HCT116 (cell line): ENCODE measurements around the gene ANKZF1. TPM values are rescaled to one million over a fixed set of nuclear protein-coding genes. Genes with fewer than 3 reads are reported as not detected.

Experiments used
- ATAC-seq: fragments of 200-7000 bp; cut with Tn5 transposase; 2 replicates; pipeline ENCODE4 v1.9.1; 2020; ENCODE audit warnings: mild to moderate bottlenecking, moderate library complexity
- BruUV-seq: library from RNA; stranded (reverse); fragments of 400-500 nt; replicated peaks from 2 replicates; lab custom pipeline; 2021; lab: Mats Ljungman, UMichigan
- CTCF ChIA-PET: fragments of 300-600 bp; sonication (Branson Sonifier 250); formaldehyde crosslinking; loops from one replicate; lab custom pipeline; 2021; ENCODE audit warnings: antibody characterized with exemption; lab: Charles Lee
- POLR2A ChIA-PET: fragments of 300-600, 350-600 bp; sonication (Branson Sonifier 250); formaldehyde crosslinking; loops from one replicate; lab custom pipeline; 2021; ENCODE audit warnings: antibody characterized with exemption; lab: Charles Lee
- RAD21 ChIA-PET, 2 experiments: fragments of 300-600 bp; sonication (Branson Sonifier 250); formaldehyde crosslinking; loops; one replicate each; lab custom pipeline; 2023; ENCODE audit warnings: low total read pairs in 2 of 2; ENCODE audit not compliant: uncharacterized antibody in 2 of 2, unreplicated experiment in 2 of 2, low non-redundant PET in 1 of 2; lab: Charles Lee
- DNase-seq: peaks from one replicate; pipeline ENCODE4 v3.0.0-alpha.2; 2010; ENCODE audit warnings: low read depth, low spot score
- H2AFZ ChIP-seq: fragments of 200-600 bp; shearing (Covaris generic), sonication (generic); 2 replicates; pipeline ENCODE4 v1.6.1; 2017; ENCODE audit warnings: low read depth, mixed run types, mixed read lengths, antibody characterized with exemption, low read length; ENCODE audit not compliant: poor library complexity, severe bottlenecking
- H3K27ac ChIP-seq: 2 replicates; pipeline ENCODE4 v1.5.1; 2012; ENCODE audit warnings: low read depth, low read length
- H3K27me3 ChIP-seq: fragments of 200-600 bp; sonication (generic); 2 replicates; pipeline ENCODE4 v1.6.1; 2016; ENCODE audit warnings: mixed run types, low read length, mixed read lengths; ENCODE audit not compliant: insufficient read depth
- H3K36me3 ChIP-seq, 2 experiments: fragments of 200-500 bp in 1 of 2; fragments of 200-600 bp in 1 of 2; sonication (Bioruptor generic) in 1 of 2; sonication (generic) in 1 of 2; 2 replicates each; pipeline versions ENCODE4 v1.5.1 to v1.6.1; 2014 to 2016; ENCODE audit warnings: low read length in 2 of 2, inconsistent platforms in 1 of 2, mixed read lengths in 1 of 2, mixed run types in 1 of 2; ENCODE audit not compliant: insufficient read depth in 2 of 2, control insufficient read depth in 1 of 2
- H3K4me1 ChIP-seq, 2 experiments: fragments of 200-600 bp in 1 of 2; sonication (generic) in 1 of 2; 2 replicates each; pipeline versions ENCODE4 v1.5.1 to v1.6.1; 2012 to 2017; ENCODE audit warnings: low read length in 2 of 2, inconsistent platforms in 1 of 2, mild to moderate bottlenecking in 1 of 2, mixed read lengths in 1 of 2, mixed run types in 1 of 2, moderate library complexity in 1 of 2; ENCODE audit not compliant: insufficient read depth in 2 of 2, control insufficient read depth in 1 of 2
- H3K4me2 ChIP-seq: fragments of 200-600 bp; sonication (generic); 2 replicates; pipeline ENCODE4 v1.6.1; 2017; ENCODE audit warnings: mixed run types, low read length, mixed read lengths
- H3K4me3 ChIP-seq, 2 experiments: fragments of 200-600 bp in 1 of 2; sonication (generic) in 1 of 2; replicated peaks in 1 of 2; 2 replicates each; pipeline ENCODE4 v1.5.1; 2011 to 2016; ENCODE audit warnings: low read length in 2 of 2, control low read depth in 1 of 2, low read depth in 1 of 2, mild to moderate bottlenecking in 1 of 2, mixed read lengths in 1 of 2, mixed run types in 1 of 2
- H3K79me2 ChIP-seq: fragments of 200-600 bp; sonication (generic); 2 replicates; pipeline ENCODE4 v1.6.1; 2017; ENCODE audit warnings: mild to moderate bottlenecking, mixed run types, low read length, moderate library complexity, mixed read lengths; ENCODE audit not compliant: insufficient read depth
- H3K9ac ChIP-seq: fragments of 200-600 bp; sonication (generic); 2 replicates; pipeline ENCODE4 v1.6.1; 2016; ENCODE audit warnings: low read length, mixed read lengths
- H3K9me2 ChIP-seq: fragments of 200-600 bp; sonication (generic), shearing (Covaris generic); 2 replicates; pipeline ENCODE4 v1.6.1; 2017; ENCODE audit warnings: mixed run types, mild to moderate bottlenecking, moderate library complexity; ENCODE audit not compliant: insufficient read depth
- H3K9me3 ChIP-seq, 2 experiments: fragments of 200-500 bp in 1 of 2; fragments of 200-600 bp in 1 of 2; sonication (Bioruptor generic) in 1 of 2; sonication (generic) in 1 of 2; 2 replicates each; pipeline ENCODE4 v1.6.1; 2014 to 2017; ENCODE audit warnings: low read length in 2 of 2, mixed read lengths in 2 of 2, inconsistent platforms in 1 of 2, low read depth in 1 of 2, mild to moderate bottlenecking in 1 of 2, mixed run types in 1 of 2, moderate library complexity in 1 of 2; ENCODE audit not compliant: control insufficient read depth in 1 of 2, insufficient read depth in 1 of 2
- H4K20me1 ChIP-seq: fragments of 200-600 bp; sonication (generic), shearing (Covaris generic); 2 replicates; pipeline ENCODE4 v1.6.1; 2017; ENCODE audit warnings: mixed run types, mild to moderate bottlenecking, moderate library complexity; ENCODE audit not compliant: insufficient read depth
- CTCF ChIP-seq, 3 experiments: fragments of 200-600 bp in 1 of 3; sonication (generic) in 1 of 3; IDR thresholded peaks in 2 of 3; conservative IDR thresholded peaks in 1 of 3; 2 replicates each; pipeline ENCODE4 v1.5.1; 2012 to 2017; ENCODE audit warnings: low read depth in 2 of 3, low read length in 2 of 3, antibody characterized with exemption in 1 of 3, borderline replicate concordance in 1 of 3, control low read depth in 1 of 3, mild to moderate bottlenecking in 1 of 3, mixed read lengths in 1 of 3, mixed run types in 1 of 3, moderate library complexity in 1 of 3; ENCODE audit not compliant: insufficient read depth in 1 of 3
- EGR1 ChIP-seq: IDR thresholded peaks from 2 replicates; pipeline ENCODE4 v1.6.1; 2012; ENCODE audit warnings: low read depth
- EZH2phosphoT487 ChIP-seq: fragments of 200-600 bp; IDR thresholded peaks from 2 replicates; pipeline ENCODE4 v1.6.1; 2018; ENCODE audit warnings: antibody characterized with exemption, borderline replicate concordance
- FOSL1 ChIP-seq: IDR thresholded peaks from 2 replicates; pipeline ENCODE4 v1.6.1; 2012; ENCODE audit warnings: low read depth
- JUND ChIP-seq: IDR thresholded peaks from 2 replicates; pipeline ENCODE4 v1.6.1; 2012
- POLR2A ChIP-seq: IDR thresholded peaks from 2 replicates; pipeline ENCODE4 v1.7.0; 2011; ENCODE audit warnings: borderline replicate concordance; ENCODE audit not compliant: insufficient read depth, insufficient read length; ENCODE audit errors: extremely low read depth
- POLR2AphosphoS5 ChIP-seq: IDR thresholded peaks from 2 replicates; pipeline ENCODE4 v1.6.1; 2011; ENCODE audit warnings: mild to moderate bottlenecking, low read depth, low read length, moderate library complexity
- RAD21 ChIP-seq: IDR thresholded peaks from 2 replicates; pipeline ENCODE4 v1.6.1; 2012; ENCODE audit warnings: low read depth, mild to moderate bottlenecking
- SIN3A ChIP-seq: IDR thresholded peaks from 2 replicates; pipeline ENCODE4 v1.6.1; 2012; ENCODE audit warnings: low read depth
- SP1 ChIP-seq: IDR thresholded peaks from 2 replicates; pipeline ENCODE4 v1.6.1; 2012; ENCODE audit warnings: low read depth
- TCF7L2 ChIP-seq: IDR thresholded peaks from 2 replicates; pipeline ENCODE4 v1.7.0; 2011; ENCODE audit warnings: borderline replicate concordance, inconsistent platforms; ENCODE audit not compliant: insufficient read depth, insufficient read length; ENCODE audit errors: extremely low read depth
- ZFX ChIP-seq: fragments of 450-650 bp; IDR thresholded peaks from 2 replicates; pipeline ENCODE4 v1.6.1; 2017
- ZNF274 ChIP-seq: fragments of 200-500 bp; sonication (Bioruptor generic); IDR thresholded peaks from 2 replicates; pipeline ENCODE4 v1.6.1; 2014; ENCODE audit warnings: mild to moderate bottlenecking, low read depth, low read length, inconsistent platforms
- intact Hi-C: fragments of 100-400 bp; cut with micrococcal nuclease; formaldehyde crosslinking; loops from 2 replicates; pipeline ENCODE4 v1.10.0; 2022
- total RNA-seq: library from RNA; stranded (reverse); gene quantifications from one replicate; pipeline ENCODE4 v1.2.1, GENCODE V29; 2021; ENCODE audit not compliant: unreplicated experiment
- TF ChIP-seq, protein P1 (sequence below): IDR thresholded peaks from 2 replicates; pipeline ENCODE4 v1.6.1; 2012

The ANKZF1 gene
- total RNA-seq, 1 experiment from 2014 or later: 64.7 TPM

DNA sequence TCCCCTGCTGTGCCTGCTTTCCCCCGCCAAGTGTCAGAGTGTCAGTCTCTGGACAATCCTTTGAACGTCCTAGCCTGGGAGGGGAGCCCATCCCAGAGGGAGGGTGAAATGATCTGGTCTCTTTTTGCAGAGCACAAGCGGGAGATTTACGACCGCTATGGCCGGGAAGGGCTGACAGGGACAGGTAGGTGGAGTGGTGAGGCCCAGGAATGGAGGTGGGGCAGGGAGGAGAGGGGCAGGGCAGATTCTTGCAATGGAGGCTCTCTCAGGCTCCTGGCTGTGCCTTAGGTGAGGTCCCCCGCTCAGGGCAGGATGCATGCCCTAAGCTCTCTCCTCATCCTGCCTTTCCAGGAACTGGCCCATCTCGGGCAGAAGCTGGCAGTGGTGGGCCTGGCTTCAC, 52.0 kb downstream of the ANKZF1 start:
- Histone ChIP-seq H3K79me2 (no peaks in the 10 kb centered on the region), H3K9me2 (no peaks in the 10 kb centered on the region), H2AFZ (no peak overlapping the region), H3K27me3 (no peaks in the 10 kb centered on the region), H3K9me3 (no peaks in the 10 kb centered on the region), H3K36me3 (no peaks in the 10 kb centered on the region), H3K4me2 (no peak overlapping the region), H3K4me1 (peaks cover 26 to 42% of the 10 kb centered on the region in 2 experiments), H3K27ac (no peak overlapping the region), H4K20me1 (no peaks in the 10 kb centered on the region), H3K4me3 (no peak overlapping the region), H3K9ac (no peak overlapping the region)
- CTCF ChIA-PET: interaction anchor here (2.2 kb wide), 1 partner anchor 13 kb away, joined by 8 read pairs; no protein-coding TSS in a partner anchor
- BruUV-seq: no TSS peak
- POLR2A ChIA-PET: no interaction called here
- no peak for DNase-seq
- RAD21 ChIA-PET: no interaction called here
- no peak for ATAC-seq
- intact Hi-C loops: no loop called here
- no peak for TF ChIP-seq ZNF274
- TF ChIP-seq EGR1: no peak
- no peak for TF ChIP-seq SP1
- TF ChIP-seq EZH2phosphoT487: no peak
- TF ChIP-seq RAD21: no peak
- TF ChIP-seq JUND: no peak
- no peak for TF ChIP-seq POLR2A
- no peak for TF ChIP-seq TCF7L2
- TF ChIP-seq SIN3A: no peak
- no peak for TF ChIP-seq POLR2AphosphoS5
- no peak for TF ChIP-seq ZFX
- TF ChIP-seq, protein P1, sequence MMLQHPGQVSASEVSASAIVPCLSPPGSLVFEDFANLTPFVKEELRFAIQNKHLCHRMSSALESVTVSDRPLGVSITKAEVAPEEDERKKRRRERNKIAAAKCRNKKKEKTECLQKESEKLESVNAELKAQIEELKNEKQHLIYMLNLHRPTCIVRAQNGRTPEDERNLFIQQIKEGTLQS: no peak
- no peak for TF ChIP-seq FOSL1
- no peak for TF ChIP-seq CTCF (IDR thresholded peaks at IDR 0.05 in 2 of 3, conservative IDR thresholded peaks at IDR 0.05 in 1 of 3; ENCODE audit: borderline replicate concordance in 1 of 3, insufficient read depth in 1 of 3, low read depth in 2 of 3, low read length in 2 of 3)
